NCI-H2171 treated with DMSO at 0.1 percent for 48 hours (cell line): ENCODE results near the gene MYL7.
"Not testable (repeated sequence)": the region's sequence is repeated elsewhere in the genome, so short reads cannot be mapped to it uniquely, and the experiment has no call there.

ENCODE experiments used
- DNase-seq: peaks from one replicate; lab custom pipeline; 2025; lab: John Stamatoyannopoulos, UW

MYL7 gene

GRCh38 chr7:44171901-44172300, 30.8 kb upstream of the MYL7 start:
- not testable (repeated sequence) for DNase-seq

DNA sequence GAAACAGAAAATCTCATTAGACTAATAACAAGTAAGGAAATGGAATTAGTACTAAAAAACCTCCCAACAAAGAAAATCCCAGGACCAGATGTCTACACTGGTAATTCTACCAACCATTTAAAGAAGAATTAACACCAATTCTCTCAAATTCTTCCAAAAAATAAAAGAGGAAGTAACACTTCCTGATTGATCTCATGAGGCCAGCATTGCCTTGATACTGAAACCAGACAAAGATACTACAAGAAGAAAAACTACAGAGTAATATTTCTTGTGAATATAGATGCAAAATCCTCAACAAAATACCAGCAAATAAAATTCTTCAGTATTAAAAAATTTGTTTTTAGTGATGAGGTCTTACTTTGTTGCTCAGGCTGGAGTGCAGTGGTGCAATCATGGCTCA, 26.8 kb upstream of the MYL7 start:
- no peak for DNase-seq

DNA sequence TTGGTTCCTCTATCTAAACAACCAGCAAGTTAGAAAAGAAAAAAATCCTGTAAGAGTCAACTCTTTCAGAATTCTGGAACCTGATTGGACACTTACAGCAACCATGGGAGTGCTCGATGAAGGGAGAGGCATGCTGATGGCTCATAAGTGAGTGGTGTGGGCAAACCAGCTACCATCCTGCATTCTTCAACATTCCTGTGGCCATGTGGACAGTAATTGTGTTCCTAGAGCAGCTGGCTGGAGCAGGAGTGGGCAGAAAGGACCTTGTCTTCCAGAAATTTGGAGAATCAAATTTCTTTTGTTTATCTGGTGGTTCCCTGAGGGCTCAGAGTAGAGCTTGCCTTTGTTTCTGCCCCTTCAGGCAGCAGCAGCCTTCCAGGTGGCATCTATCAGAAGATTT, 22.5 kb upstream of the MYL7 start:
- DNase-seq: no peak

GRCh38 chr7:44162785-44163395, 21.8 kb upstream of the MYL7 start:
- no peak for DNase-seq

- no peak for DNase-seq
Observed at GRCh38 chr7:44162179-44162578, 21.0 kb upstream of the MYL7 start.

DNA sequence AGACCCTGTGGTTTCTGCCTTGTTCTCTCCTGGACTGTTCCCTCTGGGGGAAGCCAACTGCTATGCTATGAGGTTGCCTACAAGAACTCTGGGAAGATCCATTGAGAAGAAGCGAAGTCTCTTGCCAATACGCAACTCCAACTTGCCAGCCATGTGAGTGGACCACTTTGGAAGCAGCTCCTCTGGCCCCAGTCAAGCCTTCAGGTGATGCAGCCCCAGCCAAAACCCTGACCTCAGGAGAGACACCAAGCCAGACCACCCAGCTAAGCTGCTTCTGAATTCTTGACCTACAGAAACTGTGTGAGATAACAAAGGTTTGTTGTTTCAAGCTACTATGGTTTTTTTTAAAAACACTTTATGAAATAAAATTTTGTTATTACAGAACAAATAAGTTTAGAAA, 20.2 kb upstream of the MYL7 start:
- DNase-seq: no peak

DNA sequence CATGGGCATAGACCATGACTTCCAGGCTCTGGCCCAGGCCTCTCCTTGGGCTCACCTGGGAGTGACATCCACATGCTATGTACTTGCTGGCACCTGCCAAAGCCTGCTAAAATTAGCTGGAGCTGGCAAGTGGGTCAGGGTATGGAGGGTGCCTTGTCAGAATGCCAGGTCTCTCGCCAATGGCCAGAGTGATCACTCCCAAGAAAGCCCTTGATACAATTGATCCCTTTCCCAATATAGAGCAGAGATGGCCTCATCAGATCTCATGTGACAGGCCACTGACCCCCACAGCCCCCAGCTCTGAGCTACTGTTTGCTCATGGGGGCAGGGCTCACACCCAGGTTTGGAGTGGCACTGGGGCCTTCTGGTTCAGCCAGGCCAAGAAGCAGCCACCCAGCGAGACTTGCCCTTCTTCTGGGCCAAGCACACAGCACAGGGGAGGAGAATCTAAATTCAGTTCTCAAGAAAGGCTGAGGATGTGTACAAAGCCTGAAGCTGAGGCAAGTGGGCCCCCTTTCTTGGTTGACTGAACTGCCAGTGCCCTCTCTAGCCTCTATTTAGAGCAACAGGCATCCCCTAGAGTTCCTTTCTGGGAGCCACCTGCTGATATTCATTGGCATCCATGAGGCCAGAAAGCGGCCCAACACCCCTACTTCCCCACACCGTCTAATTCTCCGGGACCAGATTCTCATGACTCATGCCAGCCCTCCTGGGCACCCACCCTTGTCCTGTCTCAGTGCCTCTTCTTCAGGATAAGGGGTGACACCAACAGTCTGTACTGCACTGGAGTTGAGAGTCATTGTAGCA, 18.9 kb upstream of the MYL7 start:
- no peak for DNase-seq

- DNase-seq: no peak
Observed at GRCh38 chr7:44158873-44159631, 17.9 kb upstream of the MYL7 start.

DNA sequence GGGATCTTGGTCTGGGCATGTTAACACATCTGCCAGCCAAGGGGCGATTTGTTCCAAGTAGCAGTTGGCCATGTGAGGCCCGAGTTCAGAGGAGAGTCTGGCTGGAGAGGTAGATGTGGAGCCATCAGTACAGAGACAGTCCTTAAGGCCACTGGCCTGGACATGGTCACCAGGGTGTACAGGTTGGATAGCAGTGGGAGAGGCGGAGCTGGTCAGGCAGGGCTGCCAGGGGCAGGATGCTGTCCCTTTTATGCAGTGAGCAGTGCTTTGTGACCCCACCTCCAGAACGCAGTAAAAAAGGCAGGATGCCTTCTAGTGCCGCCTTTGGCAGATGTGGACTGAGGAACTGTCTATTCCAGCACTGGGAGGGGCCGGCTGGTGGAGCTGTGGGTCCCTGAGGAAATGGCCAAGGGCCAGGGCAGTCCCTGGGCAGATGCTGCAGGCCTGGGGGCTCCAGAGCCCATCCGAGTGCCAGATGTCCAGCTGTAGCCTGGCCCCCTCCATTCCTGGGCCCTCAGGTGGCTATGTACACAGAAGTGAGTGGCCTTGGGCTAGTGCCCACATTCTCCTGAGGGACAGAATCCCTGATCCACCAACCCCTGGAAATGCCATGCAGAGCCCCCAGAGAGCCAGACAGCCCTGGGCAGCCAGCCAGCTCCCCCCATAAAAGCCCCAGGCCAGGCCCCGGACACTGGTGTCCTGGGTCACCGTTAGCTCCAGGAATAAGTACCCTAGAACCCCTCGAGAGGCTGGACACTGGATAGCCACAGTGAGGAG, 17.2 kb upstream of the MYL7 start:
- DNase-seq: no peak

DNA sequence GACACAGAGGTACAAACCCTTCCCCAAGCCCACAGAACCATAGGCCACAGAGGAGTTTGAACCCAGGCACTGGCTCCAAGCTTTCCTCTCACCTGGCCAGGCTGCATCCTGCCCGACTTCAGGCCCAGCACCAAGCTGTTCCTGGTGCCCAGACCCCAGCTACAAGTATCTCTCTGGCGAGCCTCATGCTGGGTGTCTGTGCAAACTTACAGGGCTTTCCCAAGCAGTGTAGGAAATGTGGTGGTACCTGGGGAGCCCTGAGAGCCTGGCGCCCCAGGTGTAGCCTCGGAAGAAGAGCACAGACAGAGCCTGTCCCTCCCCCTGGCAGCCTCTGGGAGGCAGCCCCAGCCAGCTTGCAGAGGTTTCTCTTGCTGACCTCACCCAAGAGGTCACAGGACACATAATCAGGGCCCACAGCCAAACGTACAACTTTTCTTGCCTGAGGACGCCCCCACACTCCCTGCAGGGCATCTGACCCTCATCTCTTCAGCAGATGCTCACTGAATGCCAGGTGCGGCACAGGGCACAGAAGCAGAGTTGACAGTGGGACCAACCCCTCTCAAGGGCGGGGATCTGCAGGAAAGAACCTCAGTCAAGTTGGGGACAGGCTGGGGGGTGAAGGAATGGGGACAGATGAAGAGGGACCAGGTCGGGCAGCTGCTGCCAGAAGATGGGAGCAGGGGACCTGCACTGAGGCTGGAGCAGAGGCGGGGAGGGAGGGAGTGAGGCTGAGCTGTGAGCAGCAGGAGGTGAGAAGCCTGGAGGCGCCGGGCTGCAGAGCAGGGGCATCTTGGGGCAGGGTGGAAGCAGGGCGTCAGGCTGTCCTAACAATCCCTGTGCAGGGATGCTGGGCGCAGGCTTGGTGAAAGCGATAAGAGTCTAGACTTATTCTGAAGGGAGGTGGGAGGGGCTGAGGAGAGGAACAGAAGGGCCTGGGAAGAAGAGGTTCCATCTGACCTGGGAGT, 16.3 kb upstream of the MYL7 start:
- no peak for DNase-seq

DNA sequence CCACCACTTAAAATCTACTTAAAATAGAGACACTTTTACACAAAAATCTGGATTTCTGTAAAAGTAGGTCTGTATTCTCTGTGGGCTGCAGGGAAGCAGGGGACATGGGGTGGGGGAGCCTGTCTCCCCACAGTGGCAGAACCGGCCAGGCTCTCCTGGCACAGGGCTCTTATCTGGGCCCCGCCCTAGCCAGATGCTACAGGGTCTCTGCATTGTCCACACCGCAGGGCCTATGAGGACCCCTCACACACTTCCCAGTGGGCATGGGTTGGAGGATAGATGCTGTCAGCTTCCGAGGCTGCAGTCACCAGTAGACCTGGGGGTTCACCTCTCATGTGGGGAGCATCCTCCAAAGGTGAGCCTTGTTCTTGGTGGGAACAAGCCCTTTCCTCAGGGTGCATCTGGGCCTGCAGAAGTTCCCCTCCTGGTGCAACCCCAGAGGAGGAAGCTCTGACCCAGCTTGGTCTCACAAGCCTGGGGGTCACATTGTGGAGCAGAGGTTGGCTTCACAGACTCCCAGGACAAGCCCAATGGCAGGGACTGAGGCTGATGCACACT, 15.4 kb upstream of the MYL7 start:
- DNase-seq: no peak

DNA sequence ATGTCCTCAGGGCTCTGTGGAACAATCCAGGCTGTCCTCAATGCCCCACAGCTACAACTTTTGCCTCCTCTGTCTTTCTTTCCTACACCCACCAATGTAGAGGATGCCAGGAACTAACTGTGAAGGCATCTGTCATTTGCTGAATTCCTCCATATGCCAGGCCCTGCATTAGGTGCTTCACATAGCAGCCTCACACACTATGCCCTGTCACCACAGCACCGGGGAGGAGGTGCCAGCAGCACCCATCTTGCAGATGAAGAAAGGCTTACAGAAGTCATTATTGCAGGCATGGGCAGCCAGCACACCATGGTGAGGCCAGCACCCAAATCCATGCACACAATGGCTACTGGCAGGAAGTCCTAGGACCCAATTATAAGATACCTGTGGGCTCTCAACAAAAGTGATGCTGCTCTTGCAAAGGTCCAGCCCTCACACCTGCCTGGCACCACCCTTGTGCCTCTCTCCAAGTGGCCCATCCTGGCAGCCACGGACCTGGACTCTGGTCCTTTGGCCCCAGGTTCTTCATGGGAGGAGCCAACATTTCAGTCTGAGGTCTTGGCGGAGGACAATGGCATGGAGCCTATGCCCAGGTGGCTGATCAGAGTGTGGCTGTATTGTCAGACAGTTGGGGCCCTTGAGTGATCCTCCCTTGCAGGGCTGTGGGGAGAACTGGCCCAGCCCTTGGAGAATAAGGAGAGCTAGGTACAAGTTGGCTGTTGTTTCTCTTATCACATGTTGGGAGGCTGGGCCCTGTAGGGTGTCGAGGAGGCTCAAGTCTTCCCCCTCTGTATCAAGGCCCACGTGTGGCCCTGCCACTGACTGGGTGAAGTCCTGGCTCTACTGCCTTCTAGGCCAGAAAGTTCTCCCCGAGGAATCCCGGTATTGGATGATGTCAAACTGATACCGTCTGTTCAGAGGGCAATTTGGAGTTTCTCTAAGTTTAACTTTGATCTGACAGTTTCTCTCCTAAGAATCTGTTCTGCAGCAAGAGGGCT, 14.4 kb upstream of the MYL7 start:
- no peak for DNase-seq

GRCh38 chr7:44154703-44155102, 13.6 kb upstream of the MYL7 start:
- no peak for DNase-seq

GRCh38 chr7:44153948-44154335, 12.8 kb upstream of the MYL7 start:
- no peak for DNase-seq

- DNase-seq: no peak
Observed at GRCh38 chr7:44152971-44153947, 12.1 kb upstream of the MYL7 start.

DNA sequence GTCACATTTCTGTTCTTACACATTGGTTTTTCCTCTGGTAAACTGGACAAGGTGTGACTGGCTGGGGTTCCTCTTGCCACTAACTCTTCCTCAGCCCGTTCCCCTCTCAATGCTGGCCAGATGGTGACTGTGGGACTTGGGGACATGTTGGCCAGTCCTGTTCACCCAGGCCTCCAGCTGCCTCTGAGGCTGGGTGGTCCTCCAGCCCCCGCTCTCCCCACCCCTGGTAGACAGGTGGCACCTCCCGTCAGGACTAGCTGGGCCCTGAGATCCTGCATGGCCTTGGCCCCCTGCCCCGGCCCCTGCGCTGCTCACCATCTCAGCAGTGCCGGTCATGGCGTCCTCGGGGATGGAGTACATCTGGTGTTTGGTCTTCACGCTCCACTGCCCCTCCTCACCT, 10.8 kb upstream of the MYL7 start:
- no peak for DNase-seq

DNA sequence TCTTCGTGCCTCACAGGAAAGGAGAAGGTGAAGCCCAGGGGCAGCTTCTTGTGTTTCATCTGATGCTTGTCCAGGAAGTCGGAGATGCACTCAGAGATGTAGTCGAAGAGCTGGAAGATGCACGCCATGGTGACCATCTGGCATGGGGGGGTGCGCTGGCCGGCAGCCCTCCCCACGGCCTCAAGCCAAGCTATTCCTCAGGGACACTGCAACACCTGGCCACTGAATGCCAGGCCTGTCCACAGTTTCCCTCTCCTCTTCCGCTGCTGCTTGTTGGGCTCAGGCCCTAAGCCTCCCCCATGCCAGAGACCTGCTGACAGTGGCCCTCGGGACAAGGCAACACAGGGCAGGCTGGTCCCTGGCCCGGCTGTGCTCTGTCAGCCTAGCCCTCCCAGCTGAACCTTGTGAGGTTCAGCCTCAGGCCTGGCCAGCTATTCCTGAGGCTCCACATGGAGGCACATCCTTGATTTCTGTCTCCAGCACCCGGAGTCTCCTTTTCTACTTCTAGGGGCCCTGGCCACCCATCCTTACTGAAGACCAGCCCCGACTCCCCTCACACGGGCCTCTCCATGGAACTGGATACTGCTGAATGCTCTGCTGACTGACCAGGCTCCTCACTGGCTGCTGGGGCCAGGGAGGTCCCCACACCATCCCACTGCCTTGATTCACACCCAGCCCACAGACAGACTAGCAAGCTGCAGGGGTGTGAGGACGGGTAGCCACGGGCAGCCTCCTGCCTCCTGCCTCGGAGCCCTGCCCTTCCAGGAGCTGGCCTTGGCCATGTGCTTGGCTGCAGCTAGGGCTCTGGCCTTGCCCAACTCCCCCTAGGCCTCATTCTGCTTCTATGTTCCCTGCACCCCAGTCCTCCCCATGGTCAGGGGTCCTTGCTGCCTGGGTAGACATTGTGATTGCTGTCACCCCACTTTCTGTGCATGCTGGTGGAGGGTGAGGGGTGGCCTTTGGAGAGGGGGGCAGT, 10.1 kb upstream of the MYL7 start:
- DNase-seq: no peak
